GM13976 (cell line): ENCODE data around the gene PLP1.
"Not testable (repeated sequence)": the region's sequence is repeated elsewhere in the genome, so short reads cannot be mapped to it uniquely, and the experiment has no call there.

Source experiments
- DNase-seq: peaks from one replicate; pipeline ENCODE4 v3.0.0; 2012; ENCODE audit warnings: low spot score
- CTCF ChIP-seq: IDR thresholded peaks from 2 replicates; pipeline ENCODE4 v1.5.1; 2012; ENCODE audit warnings: borderline replicate concordance, mild to moderate bottlenecking; ENCODE audit not compliant: insufficient read depth; ENCODE audit errors: extremely low read depth, missing control alignments, control extremely low read depth
- in situ Hi-C: fragments of 300-500 bp; cut with MboI; formaldehyde crosslinking; loops from one replicate; pipeline ENCODE4 v1.12.0; 2022; ENCODE audit warnings: low sequenced_read_pairs, mixed read lengths, inconsistent platforms; ENCODE audit not compliant: unreplicated experiment

PLP1 gene

GRCh38 chrX:103800318-103800717 is 23.7 kb downstream of the PLP1 start:
- no peak for TF ChIP-seq CTCF
- DNase-seq = no peak
- in situ Hi-C loops = no loop called here

- no peak for TF ChIP-seq CTCF
- in situ Hi-C loops = no loop called here
- no peak for DNase-seq
These were observed 29.2 kb downstream of the PLP1 start for GRCh38 chrX:103805860-103806259.

- no peak for DNase-seq
- TF ChIP-seq CTCF = no peak
- in situ Hi-C loops = no loop called here
These were observed 30.3 kb downstream of the PLP1 start for GRCh38 chrX:103806862-103807474.

- DNase-seq = no peak
- TF ChIP-seq CTCF = no peak
- in situ Hi-C loops = loop anchor here (10.0 kb wide), 1 partner anchor 287 kb away; no protein-coding TSS in a partner anchor
These were observed 35.2 kb downstream of the PLP1 start for GRCh38 chrX:103811858-103812257.

GRCh38 chrX:103817101-103817500 is 40.5 kb downstream of the PLP1 start:
- DNase-seq = not testable (repeated sequence)
- in situ Hi-C loops = loop anchor here (10.0 kb wide), 1 partner anchor 292 kb away; no protein-coding TSS in a partner anchor

GRCh38 chrX:103817502-103817901 is 40.9 kb downstream of the PLP1 start:
- peak; percentile 17 for DNase-seq
- TF ChIP-seq CTCF = peak; percentile 45
- in situ Hi-C loops = loop anchor here (10.0 kb wide), 1 partner anchor 293 kb away; no protein-coding TSS in a partner anchor

GRCh38 chrX:103818842-103819619 is 42.4 kb downstream of the PLP1 start:
- in situ Hi-C loops = loop anchor here (10.0 kb wide), 1 partner anchor 294 kb away; no protein-coding TSS in a partner anchor

GRCh38 chrX:103820802-103821201 is 44.2 kb downstream of the PLP1 start:
- in situ Hi-C loops = not testable (repeated sequence)

More at GRCh38 chrX:103818842-103819619, 42.4 kb downstream of the PLP1 start:
- no peak for TF ChIP-seq CTCF
- DNase-seq = no peak

More at GRCh38 chrX:103820802-103821201, 44.2 kb downstream of the PLP1 start:
- not testable (repeated sequence) for DNase-seq
